ENCODE results near the gene THPO.
A peak's percentile ranks its signal among the peaks of the same experiment; 100 is the strongest.

The THPO gene

DNA sequence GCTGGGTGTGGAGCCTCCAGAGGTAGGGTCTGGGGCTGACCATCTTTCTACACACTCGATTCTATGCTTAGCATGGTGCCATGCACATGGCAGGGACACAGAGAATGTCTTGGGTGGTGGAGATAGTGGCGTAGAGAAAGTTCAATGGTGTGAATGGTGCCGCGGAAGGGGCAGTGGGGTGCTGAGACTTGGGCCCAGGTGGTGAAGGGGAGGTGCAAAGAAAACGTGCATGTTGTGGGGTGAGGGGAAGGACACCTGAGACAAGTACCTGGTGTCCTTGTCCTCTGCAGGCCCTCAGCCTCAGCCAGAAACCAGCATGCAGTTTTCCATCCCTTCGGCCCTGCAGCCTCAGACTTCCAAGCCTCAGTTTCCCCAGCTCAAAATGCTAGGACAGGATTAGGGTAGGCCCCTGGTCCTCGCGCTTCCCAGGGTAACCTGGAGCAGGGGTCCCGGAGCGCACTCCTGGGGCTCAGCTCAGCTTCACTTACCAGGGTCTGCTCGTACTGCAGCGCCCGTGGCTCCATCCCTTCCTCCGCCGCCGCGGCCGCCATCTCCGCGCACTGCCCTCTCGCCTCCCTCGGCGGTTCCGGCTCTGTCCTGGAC, 17.0 kb downstream of the THPO start:
- H3K4me3 ChIP-seq (ENCODE audit: control insufficient read depth, low read depth, low read length), result peak overlapping the region; percentile 91
- DNase-seq (ENCODE audit: low read depth), result no peak
- no peak for TF ChIP-seq CTCF (IDR thresholded peaks at IDR 0.05; ENCODE audit: control insufficient read depth, insufficient read depth, low read depth, low read length, missing control alignments)

DNA sequence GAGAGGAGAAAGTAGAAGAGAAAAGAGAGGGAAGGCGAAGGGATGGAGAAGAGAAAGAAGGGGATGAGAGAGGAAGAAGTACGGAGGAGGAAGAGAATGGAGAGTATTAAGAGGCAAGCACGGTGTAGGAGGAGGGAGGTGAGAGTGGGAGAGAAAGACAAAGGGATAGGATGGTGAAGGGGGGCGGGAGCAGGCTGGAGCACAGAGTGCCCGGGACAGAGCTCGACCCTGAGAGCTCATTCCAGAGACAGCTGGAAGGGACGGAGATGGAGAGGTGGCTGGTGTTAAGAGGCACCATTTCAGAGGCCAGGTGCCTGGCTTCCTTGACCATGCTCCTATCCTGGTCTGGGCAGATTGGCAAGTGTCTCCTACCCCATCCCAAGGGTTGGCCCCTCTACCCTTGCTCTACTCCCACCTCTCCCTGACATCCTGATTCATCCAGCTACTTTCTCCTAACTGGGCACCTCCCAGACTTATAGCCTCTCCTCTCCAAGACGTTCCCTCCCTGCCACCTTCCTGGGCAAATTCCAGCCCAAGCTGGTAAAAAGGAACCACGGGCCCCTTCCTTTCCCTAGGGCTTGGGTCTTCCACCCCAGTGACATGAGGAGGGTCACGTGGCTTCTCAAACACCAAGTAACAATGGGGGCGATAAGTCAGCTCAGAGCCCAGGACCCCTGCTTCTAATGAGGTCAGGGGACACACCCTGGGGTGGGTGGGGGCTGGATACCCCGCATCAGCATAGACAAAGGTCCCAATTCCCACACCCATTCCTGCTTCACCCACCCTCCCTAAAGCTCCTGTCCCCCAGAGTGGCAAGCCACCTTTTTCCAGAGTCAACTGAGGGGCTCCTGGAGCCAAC, 17.7 kb downstream of the THPO start:
- TF ChIP-seq CTCF (IDR thresholded peaks at IDR 0.05; ENCODE audit: control insufficient read depth, insufficient read depth, low read depth, low read length, missing control alignments), result no peak
- H3K4me3 ChIP-seq (ENCODE audit: control insufficient read depth, low read depth, low read length), result peak overlapping the region; percentile 91
- DNase-seq (ENCODE audit: low read depth), result no peak

GRCh38 chr3:184359610-184360009, 18.4 kb downstream of the THPO start:
- DNase-seq (ENCODE audit: low read depth), result no peak
- no peak for TF ChIP-seq CTCF (IDR thresholded peaks at IDR 0.05; ENCODE audit: control insufficient read depth, insufficient read depth, low read depth, low read length, missing control alignments)
- H3K4me3 ChIP-seq (ENCODE audit: control insufficient read depth, low read depth, low read length), result no peak overlapping the region

DNA sequence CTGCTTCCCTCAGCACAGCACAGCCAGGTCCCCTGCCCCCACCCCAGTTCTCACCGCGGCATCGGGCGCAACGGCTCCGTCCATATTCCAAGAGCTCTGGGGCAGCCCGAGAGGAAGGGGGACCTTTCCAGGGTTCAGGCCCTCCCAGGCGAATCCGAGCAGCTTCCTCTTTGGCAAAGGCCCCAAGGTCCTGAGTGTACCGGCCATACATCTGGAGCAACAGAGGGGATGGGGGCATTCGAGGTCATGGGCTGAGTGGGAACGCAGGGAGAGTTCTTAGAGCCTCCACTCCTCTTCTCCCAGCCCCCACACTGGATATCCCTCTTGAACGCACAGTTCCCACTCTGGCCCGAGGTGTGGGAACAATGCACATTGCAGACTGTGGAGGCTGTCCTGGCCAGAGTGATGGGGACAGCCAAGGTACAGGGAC, 19.1 kb downstream of the THPO start:
- no peak for TF ChIP-seq CTCF (IDR thresholded peaks at IDR 0.05; ENCODE audit: control insufficient read depth, insufficient read depth, low read depth, low read length, missing control alignments)
- DNase-seq (ENCODE audit: low read depth), result no peak
- no peak overlapping the region for H3K4me3 ChIP-seq (ENCODE audit: control insufficient read depth, low read depth, low read length)

- no peak for DNase-seq (ENCODE audit: low read depth)
- H3K4me3 ChIP-seq (ENCODE audit: control insufficient read depth, low read depth, low read length), result no peak overlapping the region
- TF ChIP-seq CTCF (IDR thresholded peaks at IDR 0.05; ENCODE audit: control insufficient read depth, insufficient read depth, low read depth, low read length, missing control alignments), result no peak
These were observed 19.8 kb downstream of the THPO start for GRCh38 chr3:184358124-184358767.

DNA sequence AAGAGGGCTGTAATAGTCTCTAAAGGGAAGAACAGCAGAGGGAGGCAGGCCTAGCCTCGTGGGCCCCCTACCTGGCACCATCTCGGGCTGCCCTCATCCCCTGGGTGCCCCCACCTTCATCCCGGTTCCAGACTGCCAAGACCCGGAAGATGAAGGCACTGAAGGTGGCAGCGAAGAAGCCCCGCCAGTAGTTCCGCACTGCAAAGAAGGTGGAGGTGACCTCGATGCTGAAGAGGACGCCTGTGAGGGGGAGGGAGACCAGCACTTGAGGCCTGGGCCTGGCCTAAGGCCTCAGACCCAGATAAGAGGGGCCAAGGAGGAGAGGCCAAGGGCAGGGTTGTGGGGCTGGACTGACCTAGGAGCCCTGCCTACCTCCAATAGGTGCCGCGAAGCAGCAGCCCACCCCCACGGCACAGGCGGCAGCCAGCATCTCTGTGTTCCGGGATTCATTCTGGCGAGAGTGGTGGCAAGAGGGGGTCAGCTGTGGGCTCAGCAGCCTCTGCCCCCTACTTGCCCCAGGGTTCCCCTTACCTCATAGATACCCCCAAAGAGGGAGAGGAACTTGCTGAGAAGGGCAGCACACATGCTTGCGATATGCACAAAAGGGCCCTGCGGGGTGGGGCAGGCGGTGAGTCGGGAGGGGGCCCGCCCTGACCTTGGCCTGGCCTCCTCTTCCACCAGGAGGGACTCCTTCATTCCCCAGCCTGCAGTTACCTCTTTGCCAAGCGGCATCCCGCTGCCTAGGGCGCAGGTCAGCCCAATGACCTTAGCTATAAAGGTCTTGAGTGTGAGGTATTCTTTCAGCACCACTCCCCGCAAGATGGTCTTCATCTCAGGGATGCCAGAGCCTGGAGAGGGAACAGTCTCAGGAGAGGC, 20.5 kb downstream of the THPO start:
- no peak overlapping the region for H3K4me3 ChIP-seq (ENCODE audit: control insufficient read depth, low read depth, low read length)
- no peak for TF ChIP-seq CTCF (IDR thresholded peaks at IDR 0.05; ENCODE audit: control insufficient read depth, insufficient read depth, low read depth, low read length, missing control alignments)
- no peak for DNase-seq (ENCODE audit: low read depth)

Data from AG09309 (cell line).